ENCODE results near the gene INHBA. TPM values are rescaled to one million over a fixed set of nuclear protein-coding genes. Genes with fewer than 3 reads are reported as not detected.
A peak's percentile ranks its signal among the peaks of the same experiment; 100 is the strongest.

INHBA gene
- total RNA-seq (2014; rRNA removed), result 55.3 and 70.1 TPM in 2 replicates
- percentile 98 among the genes with signal in this experiment for Bru-seq, nascent RNA
- BruChase-seq, experiment 1, labeled RNA remaining after a 6-hour chase, result percentile 92 among the genes with signal in this experiment
- BruChase-seq, experiment 2, labeled RNA remaining after a 2-hour chase, result percentile 97 among the genes with signal in this experiment
- long read RNA-seq, full-length matches to known transcripts, result 97 of 127 reads
- long read RNA-seq, partial matches to known transcripts, result 8 of 127 reads
- long read RNA-seq, other reads (novel, unspliced or antisense), result 22 of 127 reads

DNA sequence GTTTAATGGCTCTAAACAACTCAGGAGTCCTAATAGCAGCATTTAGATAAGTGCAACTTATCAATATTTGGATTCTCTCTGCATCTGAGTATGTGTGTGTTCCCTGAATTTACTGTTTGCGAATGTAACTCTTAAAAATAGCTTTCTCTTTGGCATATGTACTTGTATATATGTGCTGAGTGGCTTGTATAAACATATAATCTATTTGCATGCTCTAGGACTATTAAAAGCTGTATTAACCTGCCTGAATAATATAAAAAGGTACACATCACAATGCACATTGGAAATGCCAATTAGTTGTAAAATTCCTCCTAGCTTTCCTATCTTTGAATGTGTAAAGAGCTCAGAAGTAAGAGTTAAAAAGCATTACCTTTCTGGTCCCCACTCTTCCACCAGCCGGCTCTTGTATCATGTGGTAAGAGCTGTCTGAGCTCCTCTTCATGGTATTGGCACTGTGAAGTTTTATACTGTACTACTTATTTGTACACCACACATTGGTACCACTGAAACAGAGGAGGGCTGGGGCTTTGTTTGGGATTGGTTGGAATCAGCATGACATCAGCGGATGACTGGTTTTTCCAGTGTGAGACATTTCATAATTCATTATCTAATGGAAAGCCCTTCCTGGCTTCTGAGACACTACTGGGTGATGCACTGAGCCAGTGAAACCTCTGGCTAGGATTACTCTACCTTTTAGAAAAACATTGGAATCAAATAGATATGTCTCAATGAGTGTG is at the start of gene INHBA:
TSS of gene INHBA (minus strand) at position 456 of the 737 bp plus-strand sequence. CDS start 2,716 bp downstream, outside the sequence.
- ChIA-PET POLR2A (ENCODE audit: unreplicated experiment) (interaction anchor here (0.5 to 0.7 kb wide), 5 partner anchors 560 to 1099 kb away, joined by 3 to 4 read pairs (median 3); no protein-coding TSS in a partner anchor), CTCF (interaction anchor here (0.6 to 1.1 kb wide), 4 partner anchors 185 to 694 kb away, joined by 3 to 12 read pairs (median 3); no protein-coding TSS in a partner anchor)
- Histone ChIP-seq H3K4me3 (ENCODE audit: low read length) (peak within 1 kb of the TSS; percentile 95), H3K9ac (ENCODE audit: low read length) (peak within 1 kb of the TSS; percentile 94), H3F3A (ENCODE audit: low read length, unreplicated experiment) (no peaks in the 10 kb centered on the region), H3K27ac (ENCODE audit: low read length) (peak within 1 kb of the TSS; percentile 94), H3K9me3 (ENCODE audit: low read length) (no peaks in the 10 kb centered on the region), H3K4me2 (ENCODE audit: low read length) (peak within 1 kb of the TSS; percentile 97), H4K20me1 (ENCODE audit: low read length) (peaks cover 36% of the 10 kb centered on the region), H2AFZ (ENCODE audit: low read length) (no peak within 1 kb of the TSS), H3K9me2 (replicated peaks; ENCODE audit: low read length) (no peaks in the 10 kb centered on the region), H3K4me1 (ENCODE audit: insufficient read depth, low read length) (peaks cover 41% of the 10 kb centered on the region), H3K27me3 (ENCODE audit: low read length) (no peaks in the 10 kb centered on the region), H3K36me3 (ENCODE audit: low read depth, low read length) (peaks cover 26% of the 10 kb centered on the region), H3K79me2 (ENCODE audit: low read length) (peaks cover 93% of the 10 kb centered on the region)
- BruUV-seq (replicated peaks), result TSS peak; percentile 59
- ATAC-seq (peak; percentile 18), DNase-seq (peak; percentile 96)
- TF ChIP-seq EZH2 (IDR thresholded peaks at IDR 0.05; ENCODE audit: low read length, unreplicated experiment) (no peak), CTCF (conservative IDR thresholded peaks at IDR 0.05; ENCODE audit: low read depth, low read length) (no peak), EZH2phosphoT487 (IDR thresholded peaks at IDR 0.05; ENCODE audit: borderline replicate concordance, low read length) (no peak)
- intact Hi-C loops (cut with micrococcal nuclease), result loop anchor here (2.0 to 10.0 kb wide), 4 partner anchors 596 to 1468 kb away; no protein-coding TSS in a partner anchor

DNA sequence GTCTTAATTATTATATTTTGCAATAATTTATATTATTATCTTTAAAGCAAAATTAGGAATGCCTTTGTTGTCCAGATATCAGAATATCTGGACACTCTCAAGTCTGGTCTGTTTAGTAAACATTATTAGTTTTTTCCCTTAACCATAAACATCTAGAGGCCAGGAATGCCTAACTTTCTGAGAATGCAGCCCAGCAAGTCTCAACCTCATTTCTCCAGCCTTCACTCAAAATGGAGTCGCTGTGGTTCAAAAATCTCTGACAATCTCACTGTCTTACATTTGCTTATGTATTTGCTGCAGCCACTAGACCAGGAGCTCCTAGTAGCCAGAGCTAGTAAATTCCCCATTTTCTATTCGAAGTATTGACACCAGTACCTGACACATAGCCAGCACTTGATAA is 49.7 kb upstream of the INHBA start:
- Histone ChIP-seq H3K9me2 (replicated peaks; ENCODE audit: low read length) (no peaks in the 10 kb centered on the region), H3K27ac (ENCODE audit: low read length) (no peak overlapping the region), H3K27me3 (ENCODE audit: low read length) (no peaks in the 10 kb centered on the region), H3K79me2 (ENCODE audit: low read length) (no peaks in the 10 kb centered on the region), H3F3A (ENCODE audit: low read length, unreplicated experiment) (no peaks in the 10 kb centered on the region), H3K4me1 (ENCODE audit: insufficient read depth, low read length) (no peaks in the 10 kb centered on the region), H4K20me1 (ENCODE audit: low read length) (no peaks in the 10 kb centered on the region), H3K4me3 (ENCODE audit: low read length) (no peak overlapping the region), H3K4me2 (ENCODE audit: low read length) (no peak overlapping the region), H3K9ac (ENCODE audit: low read length) (no peak overlapping the region), H3K36me3 (ENCODE audit: low read depth, low read length) (no peaks in the 10 kb centered on the region), H3K9me3 (ENCODE audit: low read length) (peaks cover 21% of the 10 kb centered on the region; the same call in 1 of the 2 replicates), H2AFZ (ENCODE audit: low read length) (no peak overlapping the region)
- DNase-seq (no peak), ATAC-seq (no peak)
- no TSS peak for BruUV-seq (replicated peaks)
- CTCF ChIA-PET, result no interaction called here
- intact Hi-C loops (cut with micrococcal nuclease), result no loop called here
- POLR2A ChIA-PET (ENCODE audit: unreplicated experiment), result no interaction called here
- no peak for TF ChIP-seq CTCF (conservative IDR thresholded peaks at IDR 0.05; ENCODE audit: low read depth, low read length)
- no peak for TF ChIP-seq EZH2 (IDR thresholded peaks at IDR 0.05; ENCODE audit: low read length, unreplicated experiment)
- TF ChIP-seq EZH2phosphoT487 (IDR thresholded peaks at IDR 0.05; ENCODE audit: borderline replicate concordance, low read length), result no peak
